NCI-H460 (cell line): Measurements from ENCODE around the gene SIX4. TPM values are rescaled to one million over a fixed set of nuclear protein-coding genes. Genes with fewer than 3 reads are reported as not detected.

Source experiments
- DNase-seq: peaks from one replicate; pipeline ENCODE4 v3.0.0-alpha.2; 2016; ENCODE audit warnings: low read depth; ENCODE audit errors: extremely low read depth
- total RNA-seq: library from RNA; depleted of rRNA; stranded (reverse); fragments of >200 nt; shearing (Covaris generic); gene quantifications from 2 replicates; pipeline ENCODE4 v1.2.3, GENCODE V29; 2014; rRNA removed

The SIX4 gene
- total RNA-seq, 1 experiment from 2014 or later = 11.3 TPM

DNA sequence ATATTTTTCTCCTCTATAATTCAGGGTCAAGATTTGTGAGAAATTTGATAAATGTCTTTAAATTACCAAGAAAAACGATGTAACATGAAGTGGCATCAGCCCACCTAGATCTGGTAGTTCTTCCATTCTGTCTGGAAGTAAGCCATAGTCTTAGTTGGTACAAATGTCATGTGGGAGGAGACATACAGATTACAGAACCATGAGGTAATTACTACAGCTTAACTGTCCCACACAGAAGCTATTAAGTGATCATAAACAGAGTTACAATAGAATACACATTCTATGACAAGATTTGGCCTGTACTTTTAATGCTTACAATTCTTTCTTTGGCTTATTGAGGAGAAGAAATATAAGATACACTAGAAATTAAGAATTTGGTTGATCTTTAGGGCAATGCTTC, 61.2 kb downstream of the SIX4 start:
- DNase-seq = no peak

DNA sequence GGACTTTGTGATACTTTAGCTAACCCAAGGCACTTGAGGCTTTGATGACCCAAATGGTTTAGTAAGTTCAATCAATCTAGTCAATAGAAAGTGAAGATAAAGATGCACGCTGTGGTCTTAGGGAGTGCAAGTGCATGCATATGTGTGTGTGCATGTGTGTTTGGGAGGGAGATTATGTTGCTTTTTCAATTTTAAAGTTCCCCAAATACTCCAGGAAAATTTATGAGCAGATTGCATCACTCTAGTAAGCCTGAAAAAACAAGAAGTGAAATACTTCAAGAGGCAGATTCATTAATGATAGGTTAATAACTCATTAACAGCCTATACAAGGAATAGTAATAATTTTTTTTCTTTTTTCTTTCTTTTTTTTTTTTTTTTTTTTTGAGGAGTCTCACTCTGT, 62.4 kb downstream of the SIX4 start:
- DNase-seq = no peak

Other genes starting within 250 kb of the SIX4 start
- 0.10 and 0.20 TPM in 2 replicates for gene C14orf39, start 238.3 kb downstream of the SIX4 start, total RNA-seq
- gene SIX6, start 215.2 kb downstream of the SIX4 start, total RNA-seq = not detected in 2 replicates
- 8.4 and 9.6 TPM in 2 replicates for gene SIX1, start 74.9 kb downstream of the SIX4 start, total RNA-seq
- 88.2 and 103 TPM in 2 replicates for gene MNAT1, start 10.4 kb upstream of the SIX4 start, total RNA-seq